GM21447 (cell line): Measurements from ENCODE around the gene COPZ1.
A peak's percentile ranks its signal among the peaks of the same experiment; 100 is the strongest.
"Not testable (repeated sequence)": the region's sequence is repeated elsewhere in the genome, so short reads cannot be mapped to it uniquely, and the experiment has no call there.

Source experiments
- ATAC-seq: cut with Tn5 transposase; IDR thresholded peaks from one replicate; pipeline ENCODE4 v1.9.1; 2021; ENCODE audit not compliant: unreplicated experiment

Gene COPZ1, protein sequence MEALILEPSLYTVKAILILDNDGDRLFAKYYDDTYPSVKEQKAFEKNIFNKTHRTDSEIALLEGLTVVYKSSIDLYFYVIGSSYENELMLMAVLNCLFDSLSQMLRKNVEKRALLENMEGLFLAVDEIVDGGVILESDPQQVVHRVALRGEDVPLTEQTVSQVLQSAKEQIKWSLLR

DNA sequence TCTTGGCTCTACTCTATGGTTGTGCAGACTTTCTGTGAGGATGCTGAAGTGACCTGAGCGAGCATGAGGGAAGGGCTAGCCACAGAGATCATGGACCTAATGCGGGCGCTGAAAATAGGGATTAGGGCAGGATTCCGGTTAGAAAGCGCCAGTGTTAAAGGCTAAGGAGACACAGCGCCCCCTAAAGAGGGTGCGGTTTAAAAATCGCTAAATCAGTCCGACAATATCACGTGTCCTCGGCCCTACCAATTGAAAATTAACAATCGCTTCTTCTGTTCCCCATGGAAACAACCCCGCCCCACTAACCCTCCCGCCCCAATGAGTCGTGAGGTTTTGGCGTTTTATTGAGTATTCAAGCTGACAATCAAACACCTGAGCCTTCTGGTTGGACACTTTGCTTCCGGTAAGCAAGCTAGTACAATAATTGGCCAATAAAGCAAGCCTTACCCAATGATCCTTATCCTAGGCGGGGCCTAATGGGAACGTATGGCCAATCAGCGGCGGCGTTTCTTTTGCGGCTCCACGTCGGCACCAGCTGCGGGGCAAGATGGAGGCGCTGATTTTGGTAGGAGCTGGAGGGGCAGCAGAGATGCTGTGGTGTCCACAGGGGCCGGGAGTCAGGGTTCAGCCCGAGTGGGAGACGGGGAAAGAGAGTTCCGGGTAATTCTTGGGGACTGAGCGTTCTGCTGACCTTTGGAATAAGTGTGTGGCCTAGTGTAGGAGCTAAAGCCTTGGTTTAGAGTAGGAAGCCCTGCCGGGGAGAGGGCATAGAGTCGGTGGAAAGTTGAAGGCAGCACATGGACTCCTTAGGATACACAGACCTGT is at the start of gene COPZ1:
TSS of gene COPZ1 (plus strand) at position 515 of the 825 bp plus-strand sequence. CDS start at position 548, 33 bp downstream.
- ATAC-seq: peak; percentile 99

- no peak for ATAC-seq
These were observed 48.6 kb upstream of the COPZ1 start for GRCh38 chr12:54276368-54276767.

DNA sequence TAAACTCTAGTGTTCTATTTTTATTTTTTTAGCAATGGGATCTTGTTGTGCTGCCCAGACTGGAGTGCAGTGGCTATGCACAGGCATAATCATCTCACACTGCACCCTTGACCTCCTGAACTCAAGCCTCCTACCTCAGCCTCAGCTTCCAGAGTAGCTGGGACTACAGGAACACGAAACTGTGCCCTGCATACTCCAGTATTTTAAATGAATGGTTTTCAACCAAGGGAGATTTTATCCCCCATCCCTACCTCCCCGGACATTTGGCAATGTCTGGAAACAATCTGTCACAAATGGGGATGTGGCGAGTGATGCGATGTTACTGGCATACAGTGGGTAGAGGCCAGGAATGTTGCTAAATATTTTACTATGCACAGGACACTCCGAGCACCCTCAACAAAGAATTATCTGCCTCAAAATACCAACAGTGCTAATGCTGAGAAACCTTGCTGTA is 47.1 kb upstream of the COPZ1 start:
- ATAC-seq: no peak

GRCh38 chr12:54279227-54279631 is 45.7 kb upstream of the COPZ1 start:
- ATAC-seq: no peak

GRCh38 chr12:54279632-54280467 is 45.1 kb upstream of the COPZ1 start, which contains the start of gene CBX5:
TSS of gene CBX5 (minus strand) at chr12:54280122. CDS start at chr12:54257650, 22,472 bp downstream.
- peak; percentile 69 for ATAC-seq

- peak; percentile 87 for ATAC-seq
These were observed 44.3 kb upstream of the COPZ1 start, which contains the start of gene HNRNPA1 for GRCh38 chr12:54280468-54281260. TSS of gene HNRNPA1 (plus strand) at chr12:54280726. CDS start at chr12:54280808, 82 bp downstream.

GRCh38 chr12:54281261-54281638 is 43.7 kb upstream of the COPZ1 start:
- ATAC-seq: not testable (repeated sequence)

- ATAC-seq: not testable (repeated sequence)
These were observed 43.2 kb upstream of the COPZ1 start for GRCh38 chr12:54281694-54282093.

- no peak for ATAC-seq
These were observed 41.9 kb upstream of the COPZ1 start for GRCh38 chr12:54282949-54283593.

- ATAC-seq: not testable (repeated sequence)
These were observed 40.7 kb upstream of the COPZ1 start for GRCh38 chr12:54284070-54284780.

- ATAC-seq: no peak
These were observed 39.5 kb upstream of the COPZ1 start for GRCh38 chr12:54285150-54286041.

- no peak for ATAC-seq
These were observed 38.6 kb upstream of the COPZ1 start for GRCh38 chr12:54286042-54287030.

- ATAC-seq: no peak
These were observed 37.4 kb upstream of the COPZ1 start for GRCh38 chr12:54287261-54288157.

GRCh38 chr12:54292083-54292930 is 32.6 kb upstream of the COPZ1 start:
- ATAC-seq: no peak

GRCh38 chr12:54292931-54293241 is 32.0 kb upstream of the COPZ1 start:
- no peak for ATAC-seq
